ENCODE data around the gene IDS. TPM values are rescaled to one million over a fixed set of nuclear protein-coding genes. Genes with fewer than 3 reads are reported as not detected.

Gene IDS
- total RNA-seq, 2 experiments from 2014 or later, result 39.9 to 43.1 TPM

GRCh38 chrX:149433051-149433450 is 72.1 kb downstream of the IDS start:
- no peaks in the 10 kb centered on the region for H3K36me3 Mint-ChIP-seq (ENCODE audit: low read depth)
- intact Hi-C loops (cut with micrococcal nuclease), result no loop called here
- no peak overlapping the region for H3K27ac Mint-ChIP-seq
- H3K4me1 Mint-ChIP-seq (ENCODE audit: low read depth), result no peaks in the 10 kb centered on the region
- peaks cover 2% of the 10 kb centered on the region for H3K27me3 Mint-ChIP-seq (ENCODE audit: low read depth)
- CTCF ChIA-PET, result no interaction called here
- H3K4me3 Mint-ChIP-seq, result no peak overlapping the region
- no peaks in the 10 kb centered on the region for H3K9me3 Mint-ChIP-seq
- no peak for DNase-seq

Other genes starting within 250 kb of the IDS start
- 10 to 100 TPM; 14.7 to 16.2 TPM for gene EOLA1, start 35.7 kb upstream of the IDS start, total RNA-seq
- not detected for gene HSFX3, start 44.6 kb upstream of the IDS start, total RNA-seq
- not detected for gene MAGEA9B, start 82.2 kb upstream of the IDS start, total RNA-seq
- gene HSFX2, start 90.0 kb upstream of the IDS start, total RNA-seq, result not detected
- gene TMEM185A, start 126.5 kb upstream of the IDS start, total RNA-seq, result 1 to 10 TPM; 7.2 to 7.5 TPM
- not detected for gene MAGEA11, start 206.8 kb upstream of the IDS start, total RNA-seq

All from activated naive CD4-positive, alpha-beta T cell treated with anti-CD3 and anti-CD28 coated beads for 36 hours (primary cell).